HG02610 (cell line): ENCODE measurements around the gene GRK5.
"Not testable (repeated sequence)": the region's sequence is repeated elsewhere in the genome, so short reads cannot be mapped to it uniquely, and the experiment has no call there.

Experiments used
- ATAC-seq: cut with Tn5 transposase; IDR thresholded peaks from one replicate; pipeline ENCODE4 v1.9.1; 2021; ENCODE audit warnings: mild to moderate bottlenecking, moderate library complexity; ENCODE audit not compliant: unreplicated experiment

GRK5 gene

GRCh38 chr10:119248184-119248583 is 40.8 kb downstream of the GRK5 start:
- no peak for ATAC-seq

- ATAC-seq = no peak
Measured at GRCh38 chr10:119248681-119249080, 41.3 kb downstream of the GRK5 start.

- ATAC-seq = peak; percentile 70
Measured at GRCh38 chr10:119250641-119251314, 43.4 kb downstream of the GRK5 start.

DNA sequence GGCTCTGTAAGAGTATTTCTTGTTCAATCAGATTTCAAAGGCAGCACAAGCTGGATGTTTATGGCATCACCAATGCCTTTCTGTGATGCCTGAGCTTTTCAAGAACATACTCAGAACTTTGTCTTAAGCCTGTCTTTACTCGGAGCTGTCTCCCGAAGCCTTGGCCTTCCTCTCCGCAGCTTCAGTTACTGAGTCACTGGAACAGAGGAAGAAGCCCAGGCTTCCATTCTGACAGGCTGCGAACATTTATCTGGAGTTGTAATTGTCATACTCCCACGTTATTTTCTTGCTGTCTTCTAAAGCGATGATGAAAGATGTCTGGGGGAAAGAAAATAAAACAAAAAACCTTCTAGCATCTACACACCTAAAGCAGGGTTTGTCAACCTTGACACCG is 43.9 kb downstream of the GRK5 start:
- no peak for ATAC-seq

- ATAC-seq = no peak
Measured at GRCh38 chr10:119252051-119252465, 44.7 kb downstream of the GRK5 start.

DNA sequence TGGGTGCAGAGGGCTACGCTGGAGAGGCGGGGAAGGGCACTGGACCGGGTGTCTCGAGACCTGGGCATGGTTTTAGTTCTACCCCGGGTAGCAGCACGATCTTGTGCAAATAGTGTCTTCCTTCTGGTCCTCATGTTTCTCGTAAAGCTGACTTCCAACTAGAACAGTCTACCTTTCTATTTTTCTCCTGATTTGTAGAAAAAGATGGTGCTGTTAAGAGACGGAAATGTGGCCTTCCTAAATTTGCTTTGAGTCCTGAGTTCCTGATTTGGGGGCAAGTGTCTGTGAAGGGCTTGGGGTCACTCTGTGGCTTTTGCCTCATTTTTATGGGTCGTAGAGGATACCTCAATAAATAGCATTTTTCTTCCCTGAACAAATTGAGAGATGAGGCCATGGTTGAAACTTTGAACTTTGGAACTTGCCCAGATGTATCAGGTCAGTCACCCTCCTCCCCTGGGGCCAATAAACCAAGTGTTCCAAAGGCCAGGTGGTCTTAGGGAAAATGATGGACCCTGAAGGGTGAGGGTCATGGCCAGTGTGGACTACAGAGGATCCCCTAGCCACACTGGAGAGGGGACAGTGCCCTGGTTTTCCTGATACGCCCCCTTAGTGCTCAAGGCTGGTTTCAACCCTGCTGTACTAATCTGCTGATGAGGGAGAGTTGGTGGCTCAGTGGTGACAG is 45.2 kb downstream of the GRK5 start:
- no peak for ATAC-seq

- ATAC-seq = no peak
Measured at GRCh38 chr10:119253433-119254174, 46.2 kb downstream of the GRK5 start.

DNA sequence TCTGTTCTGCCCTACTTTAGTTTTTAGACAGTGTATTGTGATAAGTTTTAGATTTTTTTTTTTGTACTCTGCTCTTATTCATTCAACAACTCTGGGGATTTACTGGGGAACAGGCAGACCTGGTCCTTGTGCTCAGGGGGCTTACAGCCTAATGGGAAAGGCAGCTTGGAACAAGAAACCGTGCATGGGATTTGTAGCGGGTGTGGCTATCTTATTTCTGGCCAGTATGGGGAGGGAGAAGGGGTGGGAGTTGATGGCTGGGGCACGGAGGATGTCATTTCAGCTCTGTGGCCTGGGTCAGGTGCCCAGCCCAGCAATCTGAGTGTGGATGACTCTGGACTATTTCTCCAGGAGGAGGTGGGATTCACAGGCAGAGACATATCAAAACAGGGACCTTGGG is 47.0 kb downstream of the GRK5 start:
- ATAC-seq = no peak

- no peak for ATAC-seq
Measured at GRCh38 chr10:119256030-119256429, 48.7 kb downstream of the GRK5 start.

DNA sequence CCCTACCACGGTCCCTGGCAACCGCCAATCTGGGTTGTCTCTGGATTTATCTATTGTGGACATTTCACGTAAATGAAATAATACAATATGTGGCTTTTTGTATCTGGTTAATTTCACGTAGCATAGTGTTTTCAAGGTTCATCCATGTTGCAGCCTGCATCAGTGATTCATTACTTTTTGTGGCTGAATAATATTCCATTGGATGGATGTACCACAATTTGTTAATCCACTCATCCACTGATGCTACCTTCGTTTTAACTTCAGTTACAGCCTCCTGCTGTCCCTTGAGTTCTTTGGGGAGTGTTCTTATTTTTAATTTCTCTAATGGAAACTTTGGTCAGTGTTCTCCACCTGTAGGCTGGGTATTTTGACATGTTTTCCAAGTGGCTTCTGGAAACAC is 49.5 kb downstream of the GRK5 start:
- ATAC-seq = no peak

DNA sequence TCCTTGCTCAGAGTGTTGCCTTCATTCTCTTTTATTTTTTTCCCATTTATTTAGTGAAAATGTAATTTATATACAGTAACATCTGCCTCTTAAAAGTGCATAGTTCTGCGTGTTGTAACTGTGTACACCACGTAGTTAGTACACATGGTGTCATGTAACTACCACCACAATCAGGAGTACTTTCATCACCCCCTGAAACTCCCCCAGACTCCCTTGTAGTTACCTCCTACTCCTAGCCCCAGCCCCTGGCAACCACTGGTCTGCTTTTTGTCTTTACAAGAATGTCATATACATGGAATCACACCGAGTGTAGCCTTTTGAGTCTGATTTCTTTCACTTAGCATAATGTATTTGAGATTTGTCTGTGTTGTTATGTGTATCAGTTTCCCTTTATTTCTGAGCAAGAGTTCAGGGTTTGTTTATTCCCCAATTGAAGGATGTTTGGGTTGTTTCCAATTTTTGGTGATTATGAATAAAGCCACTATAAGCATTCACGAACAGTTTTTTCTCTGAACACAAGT is 50.6 kb downstream of the GRK5 start:
- ATAC-seq = no peak

DNA sequence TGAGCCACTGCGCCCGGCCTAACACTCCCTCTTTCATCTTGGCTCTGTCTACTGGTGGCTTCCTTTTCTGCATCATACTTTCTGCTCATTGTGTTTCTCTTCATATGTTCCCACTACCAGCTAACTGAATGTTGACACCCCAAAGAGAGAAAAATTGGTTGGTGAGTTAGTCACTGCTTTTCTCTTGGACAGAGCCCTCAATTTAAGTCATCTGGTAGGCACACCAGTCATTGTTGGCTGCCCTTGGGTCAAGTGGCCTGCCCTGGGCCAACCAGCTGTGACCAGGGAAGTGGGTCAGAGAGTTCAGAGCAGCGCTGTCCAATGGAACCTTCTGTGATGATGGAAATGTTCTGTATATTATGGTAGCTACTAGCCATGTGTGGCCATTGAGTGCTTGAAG is 52.0 kb downstream of the GRK5 start:
- ATAC-seq = no peak

DNA sequence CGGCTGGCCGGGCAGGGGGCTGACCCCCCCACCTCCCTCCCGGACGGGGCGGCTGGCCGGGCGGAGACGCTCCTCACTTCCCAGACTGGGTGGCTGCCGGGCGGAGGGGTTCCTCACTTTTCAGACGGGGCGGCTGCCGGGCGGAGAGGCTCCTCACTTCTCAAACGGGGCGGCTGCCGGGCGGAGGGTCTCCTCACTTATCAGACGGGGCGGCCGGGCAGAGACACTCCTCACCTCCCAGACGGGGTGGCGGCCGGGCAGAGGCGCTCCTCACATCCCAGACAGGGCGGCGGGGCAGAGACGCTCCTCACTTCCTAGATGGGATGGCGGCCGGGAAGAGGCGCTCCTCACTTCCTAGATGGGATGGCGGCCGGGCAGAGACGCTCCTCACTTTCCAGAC is 53.6 kb downstream of the GRK5 start:
- not testable (repeated sequence) for ATAC-seq

DNA sequence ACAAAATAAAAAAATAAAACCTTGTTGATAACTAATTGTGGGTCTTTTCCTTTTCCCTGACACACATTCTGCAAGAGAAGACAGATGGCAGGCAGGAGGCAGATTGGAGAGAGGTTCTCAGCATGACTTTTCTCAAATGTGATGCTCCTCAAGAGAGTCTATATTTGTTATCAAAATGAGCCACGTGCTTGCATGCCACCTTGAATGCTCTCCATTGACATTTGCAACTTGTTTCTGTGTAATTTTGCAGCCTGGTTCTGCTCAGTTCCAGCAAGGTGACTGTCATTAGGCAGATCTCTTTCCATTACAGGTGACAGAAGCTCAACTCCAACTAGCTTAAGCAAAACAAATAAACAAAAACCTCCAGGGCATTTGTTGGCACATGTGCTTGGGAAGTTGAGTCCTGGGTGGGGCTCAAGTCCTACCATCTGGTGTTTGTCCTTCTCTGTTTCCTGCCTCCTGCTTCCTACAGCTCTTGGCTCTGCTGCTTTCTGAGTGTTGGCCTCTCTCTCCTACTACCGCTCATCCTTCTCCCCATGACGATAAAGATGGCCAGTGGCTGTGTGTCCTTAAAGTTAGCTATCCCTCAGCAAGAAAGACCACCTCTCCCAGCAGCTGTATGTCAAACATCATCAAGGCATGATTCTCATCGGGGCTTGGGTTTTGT is 56.7 kb downstream of the GRK5 start:
- no peak for ATAC-seq

DNA sequence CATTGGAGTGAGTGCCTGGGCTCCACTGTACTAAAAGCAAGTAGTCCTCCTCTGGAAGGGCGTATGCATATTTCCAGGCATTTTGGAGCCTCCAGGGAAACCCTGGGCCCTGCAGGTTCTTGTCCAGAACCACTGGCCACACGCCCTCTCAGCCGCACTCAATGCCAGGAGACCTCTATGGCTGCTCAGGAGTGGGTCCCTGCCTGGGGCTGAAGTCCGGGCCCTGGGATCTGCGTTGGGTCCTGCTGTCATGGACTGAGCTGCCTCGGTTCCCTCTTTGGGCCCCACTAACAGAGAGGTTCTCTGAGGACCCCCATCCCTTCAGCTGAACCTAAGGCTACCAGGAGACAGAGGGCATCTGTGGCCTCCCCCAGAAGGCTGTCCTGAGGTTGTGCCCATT is 58.3 kb downstream of the GRK5 start:
- no peak for ATAC-seq

GRCh38 chr10:119267384-119267783 is 60.0 kb downstream of the GRK5 start:
- no peak for ATAC-seq

- ATAC-seq = no peak
Measured at GRCh38 chr10:119268428-119268827, 61.1 kb downstream of the GRK5 start.

GRCh38 chr10:119268871-119269506 is 61.6 kb downstream of the GRK5 start:
- ATAC-seq = peak; percentile 78

GRCh38 chr10:119269737-119270136 is 62.4 kb downstream of the GRK5 start:
- no peak for ATAC-seq

- ATAC-seq = peak; percentile 60
Measured at GRCh38 chr10:119270762-119271366, 63.5 kb downstream of the GRK5 start.
